Mammary epithelial cell (primary cell): ENCODE results near the gene ZXDC.

Experiments used
- EZH2 ChIP-seq: IDR thresholded peaks from 2 replicates; pipeline ENCODE4 v1.6.1; 2012; ENCODE audit warnings: low read length, inconsistent platforms, borderline replicate concordance
- TF ChIP-seq, protein P1 (sequence below), 2 donors: IDR thresholded peaks in 1 of 2; conservative IDR thresholded peaks in 1 of 2; 2 replicates each; pipeline ENCODE4 v1.5.1; 2011 to 2012; ENCODE audit warnings: inconsistent platforms in 2 of 2, low read length in 2 of 2, mild to moderate bottlenecking in 2 of 2, control low read depth in 1 of 2, low read depth in 1 of 2; ENCODE audit not compliant: insufficient read depth in 1 of 2; ENCODE audit errors: extremely low read depth in 1 of 2

DNA sequence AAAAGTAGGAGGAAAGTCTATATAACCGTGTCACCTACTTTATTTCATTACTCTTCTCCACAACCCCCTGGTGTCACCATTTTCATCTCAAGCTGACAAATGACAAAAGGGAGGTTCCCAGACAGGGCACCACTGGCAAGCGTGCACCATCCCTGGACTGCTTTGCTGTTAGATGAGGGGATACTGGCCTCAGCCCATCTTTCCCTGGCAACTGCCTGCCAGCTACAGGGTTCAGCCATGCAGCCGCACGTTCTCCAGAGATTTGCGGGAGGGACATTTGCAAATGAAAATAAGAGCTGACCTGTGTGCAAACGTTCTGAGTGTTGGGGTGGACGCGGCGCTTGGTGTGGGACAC is 41.2 kb upstream of the ZXDC start:
- TF ChIP-seq, protein P1, sequence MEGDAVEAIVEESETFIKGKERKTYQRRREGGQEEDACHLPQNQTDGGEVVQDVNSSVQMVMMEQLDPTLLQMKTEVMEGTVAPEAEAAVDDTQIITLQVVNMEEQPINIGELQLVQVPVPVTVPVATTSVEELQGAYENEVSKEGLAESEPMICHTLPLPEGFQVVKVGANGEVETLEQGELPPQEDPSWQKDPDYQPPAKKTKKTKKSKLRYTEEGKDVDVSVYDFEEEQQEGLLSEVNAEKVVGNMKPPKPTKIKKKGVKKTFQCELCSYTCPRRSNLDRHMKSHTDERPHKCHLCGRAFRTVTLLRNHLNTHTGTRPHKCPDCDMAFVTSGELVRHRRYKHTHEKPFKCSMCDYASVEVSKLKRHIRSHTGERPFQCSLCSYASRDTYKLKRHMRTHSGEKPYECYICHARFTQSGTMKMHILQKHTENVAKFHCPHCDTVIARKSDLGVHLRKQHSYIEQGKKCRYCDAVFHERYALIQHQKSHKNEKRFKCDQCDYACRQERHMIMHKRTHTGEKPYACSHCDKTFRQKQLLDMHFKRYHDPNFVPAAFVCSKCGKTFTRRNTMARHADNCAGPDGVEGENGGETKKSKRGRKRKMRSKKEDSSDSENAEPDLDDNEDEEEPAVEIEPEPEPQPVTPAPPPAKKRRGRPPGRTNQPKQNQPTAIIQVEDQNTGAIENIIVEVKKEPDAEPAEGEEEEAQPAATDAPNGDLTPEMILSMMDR (conservative IDR thresholded peaks at IDR 0.05 in 1 of 2, IDR thresholded peaks at IDR 0.05 in 1 of 2; ENCODE audit: extremely low read depth in 1 of 2, insufficient read depth in 1 of 2, low read depth in 1 of 2, low read length in 2 of 2) = no peak
- TF ChIP-seq EZH2 = no peak
